Heart right ventricle (tissue), 16 donors: ENCODE measurements around the gene SRSF7. TPM values are rescaled to one million over a fixed set of nuclear protein-coding genes. Genes with fewer than 3 reads are reported as not detected.
"Not testable (repeated sequence)": the region's sequence is repeated elsewhere in the genome, so short reads cannot be mapped to it uniquely, and the experiment has no call there.

Experiments
- ATAC-seq, 8 donors: fragments of 200-7000 bp; cut with Tn5 transposase; one replicate each; pipeline ENCODE4 v1.9.1; 2020; ENCODE audit warnings: mild to moderate bottlenecking in 8 of 8, moderate library complexity in 8 of 8, moderate number of reproducible peaks in 1 of 8
- DNase-seq, 2 donors: peaks; one replicate each; pipeline ENCODE4 v3.0.0-alpha.2; 2020
- H3K27ac ChIP-seq, 10 donors: fragments of 200-600 bp; sonication (generic) in 2 of 10; one replicate each; pipeline versions ENCODE4 v1.5.0 to v1.8.0; 2020 to 2022; ENCODE audit warnings: mild to moderate bottlenecking in 3 of 10
- H3K27me3 ChIP-seq, 7 donors: fragments of 200-600 bp; one replicate each; pipeline ENCODE4 v1.8.0; 2021 to 2022; ENCODE audit warnings: mild to moderate bottlenecking in 2 of 7
- H3K36me3 ChIP-seq, 9 donors: fragments of 200-600 bp; sonication (generic) in 1 of 9; one replicate each; pipeline versions ENCODE4 v1.5.0 to v1.8.0; 2020 to 2022; ENCODE audit warnings: mild to moderate bottlenecking in 2 of 9
- H3K4me1 ChIP-seq, 9 donors: fragments of 200-600 bp; sonication (generic) in 1 of 9; one replicate each; pipeline versions ENCODE4 v1.5.0 to v1.8.0; 2020 to 2022; ENCODE audit warnings: mild to moderate bottlenecking in 4 of 9
- H3K4me3 ChIP-seq, 10 donors: fragments of 200-600 bp; sonication (generic) in 2 of 10; one replicate each; pipeline versions ENCODE4 v1.5.0 to v1.8.0; 2020 to 2022; ENCODE audit warnings: mild to moderate bottlenecking in 7 of 10, moderate library complexity in 2 of 10
- H3K9me3 ChIP-seq, 11 donors: fragments of 200-600 bp in 10 of 11; sonication (generic) in 2 of 11; one replicate each; pipeline versions ENCODE4 v1.5.0 to v1.8.0; 2013 to 2022; ENCODE audit warnings: mild to moderate bottlenecking in 2 of 11, control low read depth in 1 of 11, moderate library complexity in 1 of 11
- WGBS, 2 donors: extraction: QIAGEN DNeasy Blood & Tissue Kit; methylation state at CpG; one replicate each; pipeline ENCODE4 v1.1.7; 2013; ENCODE audit warnings: inconsistent platforms in 1 of 2; 5-methylcytosine and 5-hydroxymethylcytosine counted together
- intact Hi-C, 10 donors: fragments of 100-400 bp; cut with DNase I; formaldehyde crosslinking; loops; one replicate each; pipeline versions ENCODE4 v1.11.1 to v1.14.2; 2022
- polyA plus RNA-seq, 2 donors: library from polyadenylated mRNA; stranded (reverse); fragments of 200-250 nt; gene quantifications; one replicate each; pipeline ENCODE4 v1.2.3, GENCODE V29; 2013
- total RNA-seq, 10 donors: library from RNA; stranded (reverse); fragmentation: NEBNext Ultra II Directional in 3 of 10; extraction: Animal tissue kit (Norgen Biotek cat#: 25700) in 3 of 10; gene quantifications; one replicate each; pipeline versions ENCODE4 v1.2.1 to v1.2.4, GENCODE V29; 2021 to 2023
- TF ChIP-seq, protein P1 (sequence below), 9 donors: fragments of 200-600 bp; sonication (generic) in 2 of 9; IDR thresholded peaks; one replicate each; pipeline versions ENCODE4 v1.5.0 to v1.8.0; 2021 to 2022; ENCODE audit warnings: antibody characterized with exemption in 9 of 9, mild to moderate bottlenecking in 5 of 9, moderate library complexity in 1 of 9
- donor health status: Arrhythmogenic right ventricular cardiomyopathy.
- donor health status: ischemic (EF 13 %, LVEDD 7.1; RV severe dilation, severe dysfunction).
- donor health status: healthy with polysubstance abuse.
- donor health status: DM: no; HTN: yes; CAD: no.
- donor health status: DM: no; HTN: no; CAD: no.
- donor health status: ischemic (EF 25% LVEDD 6.9; RV normal size, moderate dysfunction).
- donor health status: ischemic (EF 25% LVEDD 5.7; RV mildly dilated, moderate dysfunction).
- donor health status: healthy.
- donor health status: DM: yes; HTN: yes; CAD: no.
- donor health status: Ischemic cardiomyopathy.
- donor health status: ischemic (EF 35%, LVEDD 5.7; RV mildly dilated, moderate dysfunction).
- donor health status: nonischemic (EF 11% LVEDD 7.7; RV severe dilation, severe dysfunction).
- donor health status: DM: yes; HTN: yes; CAD: no.
- donor health status: PGD.
- donor health status: ischemic (EF 29% LVEDD 5.4; RV normal size, mild dysfunction).
- donor health status: nonischemic (EF 23%, LVEDD 6.1; RV moderate dilation, normal function).

The SRSF7 gene
- total and polyA plus RNA-seq, 12 donors: 33.2 to 98.8 (median 49.5) TPM

DNA sequence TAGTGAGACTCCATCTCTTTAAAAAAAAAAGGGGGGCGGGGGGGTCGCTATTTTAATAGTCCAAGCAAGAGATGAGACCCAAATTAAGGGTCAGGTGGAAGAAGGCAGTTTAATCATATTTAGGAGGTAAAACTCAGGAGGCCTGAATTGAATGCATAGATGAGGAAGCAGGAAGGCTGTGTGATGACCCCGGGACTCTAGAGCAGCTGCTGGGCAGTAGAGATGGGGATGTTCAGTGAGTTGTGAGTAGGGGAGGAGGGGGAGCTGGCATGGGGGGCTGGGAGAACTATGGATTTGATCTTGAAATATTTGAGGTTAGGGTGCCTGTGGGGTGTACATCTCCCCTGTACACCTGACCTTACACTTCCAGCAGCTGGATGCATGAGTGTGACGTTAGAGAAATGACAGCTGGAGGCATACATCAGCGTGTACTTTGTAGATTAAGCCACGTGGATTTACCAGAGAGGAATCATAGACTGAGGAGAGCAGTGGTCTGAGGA is 44.3 kb downstream of the SRSF7 start:
- TF ChIP-seq, protein P1, sequence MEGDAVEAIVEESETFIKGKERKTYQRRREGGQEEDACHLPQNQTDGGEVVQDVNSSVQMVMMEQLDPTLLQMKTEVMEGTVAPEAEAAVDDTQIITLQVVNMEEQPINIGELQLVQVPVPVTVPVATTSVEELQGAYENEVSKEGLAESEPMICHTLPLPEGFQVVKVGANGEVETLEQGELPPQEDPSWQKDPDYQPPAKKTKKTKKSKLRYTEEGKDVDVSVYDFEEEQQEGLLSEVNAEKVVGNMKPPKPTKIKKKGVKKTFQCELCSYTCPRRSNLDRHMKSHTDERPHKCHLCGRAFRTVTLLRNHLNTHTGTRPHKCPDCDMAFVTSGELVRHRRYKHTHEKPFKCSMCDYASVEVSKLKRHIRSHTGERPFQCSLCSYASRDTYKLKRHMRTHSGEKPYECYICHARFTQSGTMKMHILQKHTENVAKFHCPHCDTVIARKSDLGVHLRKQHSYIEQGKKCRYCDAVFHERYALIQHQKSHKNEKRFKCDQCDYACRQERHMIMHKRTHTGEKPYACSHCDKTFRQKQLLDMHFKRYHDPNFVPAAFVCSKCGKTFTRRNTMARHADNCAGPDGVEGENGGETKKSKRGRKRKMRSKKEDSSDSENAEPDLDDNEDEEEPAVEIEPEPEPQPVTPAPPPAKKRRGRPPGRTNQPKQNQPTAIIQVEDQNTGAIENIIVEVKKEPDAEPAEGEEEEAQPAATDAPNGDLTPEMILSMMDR (IDR thresholded peaks at IDR 0.05): no peak
- DNase-seq: no peak
- Histone ChIP-seq H3K27ac (no peak overlapping the region), H3K4me3 (no peak overlapping the region), H3K27me3 (no peaks in the 10 kb centered on the region), H3K4me1 (peaks cover 0 to 6% (median 0%) of the 10 kb centered on the region in 9 donors), H3K9me3 (no peaks in the 10 kb centered on the region), H3K36me3 (peaks cover 0 to 13% (median 0%) of the 10 kb centered on the region in 9 donors)
- WGBS, 2 donors: 81 to 85% methylated on average over 6 of the region's 6 CpGs
- no peak for ATAC-seq
- intact Hi-C loops: no loop called here

DNA sequence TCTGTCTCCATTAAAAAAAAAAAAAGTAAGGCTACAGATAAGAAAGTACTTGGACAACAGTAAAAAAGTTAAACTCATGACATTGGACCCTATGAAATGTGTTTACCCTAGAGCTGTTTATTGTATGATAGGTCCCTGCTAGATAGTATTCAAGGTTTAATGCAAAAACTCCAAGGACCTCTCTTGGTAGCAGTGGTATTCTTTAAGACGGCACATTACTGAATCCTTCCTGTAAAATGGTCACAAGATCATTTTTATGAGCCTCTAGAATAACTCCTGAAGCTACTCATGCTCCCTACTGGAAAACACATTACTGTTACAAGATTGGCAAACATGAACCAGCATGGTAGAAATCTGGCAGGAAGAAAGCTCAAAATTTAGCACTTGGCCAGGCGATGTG is 46.5 kb downstream of the SRSF7 start:
- H3K9me3 ChIP-seq: peaks cover 0 to 11% (median 0%) of the 10 kb centered on the region in 11 donors
- H3K36me3 ChIP-seq: peaks cover 0 to 7% (median 0%) of the 10 kb centered on the region in 9 donors
- H3K27ac ChIP-seq: no peak overlapping the region
- intact Hi-C loops: no loop called here
- TF ChIP-seq, protein P1 (IDR thresholded peaks at IDR 0.05): no peak
- 95 to 97% methylated on average over 2 of the region's 2 CpGs for WGBS, 2 donors
- no peak for ATAC-seq
- H3K27me3 ChIP-seq: no peaks in the 10 kb centered on the region
- no peak for DNase-seq
- H3K4me1 ChIP-seq: peaks cover 0 to 11% (median 0%) of the 10 kb centered on the region in 9 donors
- no peak overlapping the region for H3K4me3 ChIP-seq

DNA sequence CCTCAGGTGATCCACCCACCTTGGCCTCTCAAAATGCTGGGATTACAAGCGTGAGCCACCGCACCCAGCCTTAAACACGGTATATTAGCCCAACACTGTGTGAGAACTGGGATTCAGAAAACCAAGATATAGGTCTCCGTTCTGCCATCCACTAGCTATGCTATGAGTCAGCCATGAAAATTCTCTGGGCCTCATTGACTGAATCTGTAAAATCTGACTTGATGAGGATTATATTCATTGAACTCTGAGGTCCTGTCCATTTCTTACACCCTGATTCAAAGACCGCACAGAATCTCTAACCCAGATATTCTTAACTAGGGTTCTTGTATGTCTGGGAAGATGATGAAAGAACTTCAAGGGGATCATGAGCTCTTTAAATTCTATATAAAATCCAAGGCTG is 47.8 kb downstream of the SRSF7 start:
- intact Hi-C loops, H3K4me3 ChIP-seq, ATAC-seq, H3K27ac ChIP-seq, DNase-seq, H3K27me3 ChIP-seq, H3K36me3 ChIP-seq: not testable (repeated sequence)
- WGBS, 2 donors: 98 to 99% methylated on average over 5 of the region's 5 CpGs
- peaks cover 0 to 12% (median 0%) of the 10 kb centered on the region in 9 donors for H3K4me1 ChIP-seq
- H3K9me3 ChIP-seq: peaks cover 0 to 11% (median 0%) of the 10 kb centered on the region in 11 donors

DNA sequence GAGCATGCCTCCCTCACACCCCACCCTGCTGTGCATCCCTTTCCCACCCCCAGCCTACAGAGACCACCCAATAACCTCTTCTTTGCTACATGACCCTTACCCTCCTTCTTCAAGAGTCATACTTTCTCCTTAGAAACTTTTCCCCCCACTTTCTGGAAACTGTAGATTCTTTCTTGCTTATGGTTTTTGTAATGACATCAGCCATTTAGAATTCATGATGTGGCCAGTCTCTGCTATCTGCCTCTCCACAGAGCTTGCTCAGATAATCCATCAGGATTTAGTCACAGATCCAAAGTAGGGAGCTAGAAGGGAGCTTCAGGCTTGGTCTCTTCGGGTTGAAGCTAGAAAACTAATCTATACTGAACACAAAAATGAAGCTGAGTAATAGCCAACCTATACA is 48.7 kb downstream of the SRSF7 start:
- WGBS, 2 donors: 67 to 70% methylated on average over 1 of the region's 1 CpG
- TF ChIP-seq, protein P1 (IDR thresholded peaks at IDR 0.05): no peak
- intact Hi-C loops: no loop called here
- H3K27ac ChIP-seq: peak overlapping the region in 1 of 10 donors; percentile 19
- H3K4me3 ChIP-seq: no peak overlapping the region
- DNase-seq (no peak), ATAC-seq (no peak)
- peaks cover 0 to 11% (median 0%) of the 10 kb centered on the region in 11 donors for H3K9me3 ChIP-seq
- H3K4me1 ChIP-seq: peaks cover 0 to 20% (median 0%) of the 10 kb centered on the region in 9 donors
- H3K36me3 ChIP-seq: peaks cover 0 to 6% (median 0%) of the 10 kb centered on the region in 9 donors
- H3K27me3 ChIP-seq: no peaks in the 10 kb centered on the region

DNA sequence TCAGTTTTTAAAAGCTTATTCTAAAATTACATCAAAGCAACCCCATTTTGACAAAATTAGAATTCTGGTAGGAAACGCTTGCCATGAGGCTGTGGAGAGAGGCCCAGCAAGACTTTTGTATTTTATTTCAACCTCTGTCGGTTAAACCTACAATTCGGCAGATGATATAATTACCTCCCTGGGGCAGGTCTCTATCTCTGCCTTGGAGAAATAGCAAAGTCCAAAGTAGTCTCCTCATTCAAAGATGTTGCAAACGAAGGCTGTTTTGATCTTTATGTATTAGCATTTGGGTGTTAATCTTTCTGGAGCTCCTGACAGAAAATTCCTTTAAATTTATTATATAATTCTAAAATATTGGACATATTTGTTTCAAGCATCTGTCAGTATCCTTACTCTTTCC is 49.6 kb downstream of the SRSF7 start:
- ATAC-seq: no peak
- WGBS, 2 donors: 95 to 99% methylated on average over 4 of the region's 4 CpGs
- Histone ChIP-seq H3K4me1 (peaks cover 0 to 20% (median 0%) of the 10 kb centered on the region in 9 donors), H3K27ac (peak overlapping the region in 1 of 10 donors; percentile 19), H3K4me3 (no peak overlapping the region), H3K36me3 (peaks cover 0 to 6% (median 0%) of the 10 kb centered on the region in 9 donors), H3K27me3 (no peaks in the 10 kb centered on the region), H3K9me3 (peaks cover 0 to 11% (median 0%) of the 10 kb centered on the region in 11 donors)
- no peak for DNase-seq
- TF ChIP-seq, protein P1 (IDR thresholded peaks at IDR 0.05): no peak
- intact Hi-C loops: no loop called here
